ENCODE results near the gene CBLB.

- TF ChIP-seq ZBTB44 (tag by site-specific recombination; IDR thresholded peaks at IDR 0.05) = no peak
- no peak for TF ChIP-seq CTCF (tag by site-specific recombination; IDR thresholded peaks at IDR 0.05)
- TF ChIP-seq PBX3 (CRISPR knock-in tag; IDR thresholded peaks at IDR 0.05) = no peak
- TF ChIP-seq, protein P1, sequence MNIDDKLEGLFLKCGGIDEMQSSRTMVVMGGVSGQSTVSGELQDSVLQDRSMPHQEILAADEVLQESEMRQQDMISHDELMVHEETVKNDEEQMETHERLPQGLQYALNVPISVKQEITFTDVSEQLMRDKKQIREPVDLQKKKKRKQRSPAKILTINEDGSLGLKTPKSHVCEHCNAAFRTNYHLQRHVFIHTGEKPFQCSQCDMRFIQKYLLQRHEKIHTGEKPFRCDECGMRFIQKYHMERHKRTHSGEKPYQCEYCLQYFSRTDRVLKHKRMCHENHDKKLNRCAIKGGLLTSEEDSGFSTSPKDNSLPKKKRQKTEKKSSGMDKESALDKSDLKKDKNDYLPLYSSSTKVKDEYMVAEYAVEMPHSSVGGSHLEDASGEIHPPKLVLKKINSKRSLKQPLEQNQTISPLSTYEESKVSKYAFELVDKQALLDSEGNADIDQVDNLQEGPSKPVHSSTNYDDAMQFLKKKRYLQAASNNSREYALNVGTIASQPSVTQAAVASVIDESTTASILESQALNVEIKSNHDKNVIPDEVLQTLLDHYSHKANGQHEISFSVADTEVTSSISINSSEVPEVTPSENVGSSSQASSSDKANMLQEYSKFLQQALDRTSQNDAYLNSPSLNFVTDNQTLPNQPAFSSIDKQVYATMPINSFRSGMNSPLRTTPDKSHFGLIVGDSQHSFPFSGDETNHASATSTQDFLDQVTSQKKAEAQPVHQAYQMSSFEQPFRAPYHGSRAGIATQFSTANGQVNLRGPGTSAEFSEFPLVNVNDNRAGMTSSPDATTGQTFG (tag by site-specific recombination; IDR thresholded peaks at IDR 0.05; ENCODE audit: borderline replicate concordance) = no peak
- no peak for TF ChIP-seq ZNF248 (tag by site-specific recombination; IDR thresholded peaks at IDR 0.05)
- TF ChIP-seq MEIS1 (CRISPR knock-in tag; IDR thresholded peaks at IDR 0.05; ENCODE audit: borderline replicate concordance) = no peak
- TF ChIP-seq ZNF677 (tag by site-specific recombination; IDR thresholded peaks at IDR 0.05) = no peak
- TF ChIP-seq, protein P2, sequence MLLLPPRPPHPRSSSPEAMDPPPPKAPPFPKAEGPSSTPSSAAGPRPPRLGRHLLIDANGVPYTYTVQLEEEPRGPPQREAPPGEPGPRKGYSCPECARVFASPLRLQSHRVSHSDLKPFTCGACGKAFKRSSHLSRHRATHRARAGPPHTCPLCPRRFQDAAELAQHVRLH (tag by site-specific recombination; IDR thresholded peaks at IDR 0.05) = no peak
- TF ChIP-seq, protein P3, sequence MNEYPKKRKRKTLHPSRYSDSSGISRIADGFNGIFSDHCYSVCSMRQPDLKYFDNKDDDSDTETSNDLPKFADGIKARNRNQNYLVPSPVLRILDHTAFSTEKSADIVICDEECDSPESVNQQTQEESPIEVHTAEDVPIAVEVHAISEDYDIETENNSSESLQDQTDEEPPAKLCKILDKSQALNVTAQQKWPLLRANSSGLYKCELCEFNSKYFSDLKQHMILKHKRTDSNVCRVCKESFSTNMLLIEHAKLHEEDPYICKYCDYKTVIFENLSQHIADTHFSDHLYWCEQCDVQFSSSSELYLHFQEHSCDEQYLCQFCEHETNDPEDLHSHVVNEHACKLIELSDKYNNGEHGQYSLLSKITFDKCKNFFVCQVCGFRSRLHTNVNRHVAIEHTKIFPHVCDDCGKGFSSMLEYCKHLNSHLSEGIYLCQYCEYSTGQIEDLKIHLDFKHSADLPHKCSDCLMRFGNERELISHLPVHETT (tag by site-specific recombination; IDR thresholded peaks at IDR 0.05) = no peak
- no peak for TF ChIP-seq ZSCAN5A (tag by site-specific recombination; IDR thresholded peaks at IDR 0.05)
- no peak for TF ChIP-seq ZNF510 (tag by site-specific recombination; IDR thresholded peaks at IDR 0.05; ENCODE audit: insufficient replicate concordance)
- TF ChIP-seq ZNF239 (tag by site-specific recombination; IDR thresholded peaks at IDR 0.05) = no peak
- TF ChIP-seq ZNF114 (tag by site-specific recombination; IDR thresholded peaks at IDR 0.05) = no peak
- TF ChIP-seq YY1 (tag by site-specific recombination; IDR thresholded peaks at IDR 0.05) = no peak
Measured at GRCh38 chr3:105790534-105790933, 78.3 kb downstream of the CBLB start.

Data from HEK293 (cell line).